OCI-LY7 (cell line): ENCODE measurements around the gene PRR5L. TPM values are rescaled to one million over a fixed set of nuclear protein-coding genes. Genes with fewer than 3 reads are reported as not detected.

ENCODE experiments used
- BruUV-seq: library from RNA; stranded (reverse); fragments of 400-500 nt; replicated peaks from 2 replicates; lab custom pipeline; 2021; lab: Mats Ljungman, UMichigan
- CTCF ChIA-PET: fragments of 300-600 bp; sonication (Branson Sonifier 250); formaldehyde crosslinking; loops from one replicate; lab custom pipeline; 2022; ENCODE audit warnings: antibody characterized with exemption; ENCODE audit not compliant: unreplicated experiment; lab: Charles Lee
- POLR2A ChIA-PET: fragments of 300-600 bp; sonication (Branson Sonifier 250); formaldehyde crosslinking; loops from one replicate; lab custom pipeline; 2022; ENCODE audit warnings: antibody characterized with exemption; lab: Charles Lee
- DNase-seq: peaks from one replicate; pipeline ENCODE4 v3.0.0-alpha.2; 2015; ENCODE audit warnings: low spot score
- H2AFZ ChIP-seq: fragments of 200-600 bp; sonication (generic), shearing (Covaris generic); 2 replicates; pipeline ENCODE4 v1.6.1; 2014; ENCODE audit warnings: mild to moderate bottlenecking, antibody characterized with exemption, low read length, moderate library complexity
- H3K27ac ChIP-seq: fragments of 200-600 bp; sonication (generic); 2 replicates; pipeline ENCODE4 v1.5.1; 2014; ENCODE audit warnings: mixed run types, low read depth, mild to moderate bottlenecking, moderate library complexity, low read length, inconsistent platforms; ENCODE audit not compliant: poor library complexity, severe bottlenecking
- H3K36me3 ChIP-seq: fragments of 200-600 bp; sonication (generic); 2 replicates; pipeline ENCODE4 v1.6.1; 2014; ENCODE audit warnings: mild to moderate bottlenecking, antibody characterized with exemption, low read length, moderate library complexity, mixed read lengths; ENCODE audit not compliant: insufficient read depth
- H3K4me1 ChIP-seq: fragments of 200-600 bp; sonication (generic); 2 replicates; pipeline ENCODE4 v1.5.1; 2014; ENCODE audit warnings: mild to moderate bottlenecking, low read length; ENCODE audit not compliant: insufficient read depth, poor library complexity, severe bottlenecking
- H3K4me2 ChIP-seq: fragments of 200-600 bp; sonication (generic); 2 replicates; pipeline ENCODE4 v1.6.1; 2014; ENCODE audit warnings: mild to moderate bottlenecking, low read length
- H3K4me3 ChIP-seq: fragments of 200-600 bp; sonication (generic); 2 replicates; pipeline ENCODE4 v1.5.1; 2014; ENCODE audit warnings: mild to moderate bottlenecking, low read depth, low read length; ENCODE audit not compliant: poor library complexity, severe bottlenecking
- H3K79me2 ChIP-seq: fragments of 200-600 bp; sonication (generic); 2 replicates; pipeline ENCODE4 v1.6.1; 2016; ENCODE audit warnings: low read depth, mild to moderate bottlenecking, low read length, moderate library complexity, mixed read lengths; ENCODE audit not compliant: insufficient read depth
- H3K9me2 ChIP-seq: fragments of 200-600 bp; sonication (generic); 2 replicates; pipeline ENCODE4 v1.6.1; 2016; ENCODE audit warnings: mild to moderate bottlenecking, low read length, mixed read lengths; ENCODE audit not compliant: insufficient read depth
- H3K9me3 ChIP-seq: fragments of 200-600 bp; sonication (generic); 2 replicates; pipeline ENCODE4 v1.6.1; 2014; ENCODE audit warnings: mild to moderate bottlenecking, mixed run types, low read length, mixed read lengths
- H4K20me1 ChIP-seq: fragments of 200-600 bp; sonication (generic); 2 replicates; pipeline ENCODE4 v1.6.1; 2014; ENCODE audit warnings: mild to moderate bottlenecking, antibody characterized with exemption, low read length, moderate library complexity, mixed read lengths; ENCODE audit not compliant: insufficient read depth
- EZH2phosphoT487 ChIP-seq: fragments of 200-600 bp; sonication (generic); IDR thresholded peaks from 2 replicates; pipeline ENCODE4 v1.6.1; 2018; ENCODE audit warnings: low read depth, borderline replicate concordance, mild to moderate bottlenecking, mixed run types, antibody characterized with exemption, low read length, moderate library complexity, mixed read lengths
- intact Hi-C: fragments of 100-400 bp; cut with micrococcal nuclease; formaldehyde crosslinking; loops from one replicate; pipeline ENCODE4 v1.10.0; 2022; ENCODE audit not compliant: unreplicated experiment
- total RNA-seq, 2 experiments: library from RNA; depleted of rRNA in 1 of 2; stranded (reverse); fragments of >200 nt in 1 of 2; shearing (Covaris generic) in 1 of 2; gene quantifications; 2 replicates each; pipeline ENCODE4 v1.2.3, GENCODE V29; 2014 to 2022
- TF ChIP-seq, protein P1 (sequence below): fragments of 200-600 bp; sonication (generic); conservative IDR thresholded peaks from 2 replicates; pipeline ENCODE4 v1.5.1; 2014; ENCODE audit warnings: mild to moderate bottlenecking, antibody characterized with exemption, low read length, moderate library complexity, mixed read lengths

The PRR5L gene
- total RNA-seq, 2 experiments from 2014 or later = not detected

DNA sequence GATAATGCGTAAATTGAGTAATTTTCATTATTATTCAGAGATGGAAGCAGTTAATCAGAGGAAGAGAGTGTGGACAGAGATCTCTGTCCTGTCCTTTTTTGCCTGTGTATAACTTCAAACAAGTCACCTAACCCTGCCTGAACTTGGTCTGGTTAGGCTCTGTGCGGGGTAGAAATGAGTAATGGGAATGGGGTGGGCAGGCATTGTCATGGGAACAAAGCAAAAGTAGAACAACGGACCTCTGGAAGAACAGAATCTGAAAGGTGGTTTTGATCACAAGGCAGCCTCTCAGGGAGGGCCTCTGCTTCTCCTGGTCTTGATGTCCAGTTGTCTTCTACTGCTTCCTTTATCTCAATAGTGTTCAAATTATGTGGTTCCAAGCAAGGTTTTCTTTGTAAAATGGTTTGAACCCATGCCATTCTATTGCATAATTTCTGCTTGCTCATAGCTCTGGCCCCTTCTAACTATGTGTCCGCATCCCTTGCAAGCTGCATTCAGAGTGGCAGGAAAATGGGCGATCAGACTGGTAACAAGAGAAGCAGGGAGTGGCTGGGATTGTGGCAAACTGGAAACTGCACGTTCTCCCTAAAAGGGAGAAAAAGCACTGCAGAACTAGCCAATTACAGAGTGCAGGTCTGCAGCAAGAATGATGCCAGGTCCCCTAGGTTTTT, 76.1 kb downstream of the PRR5L start:
- no peak overlapping the region for H3K4me2 ChIP-seq
- ChIA-PET POLR2A (no interaction called here), CTCF (no interaction called here)
- H3K4me3 ChIP-seq = no peak overlapping the region
- no peak overlapping the region for H2AFZ ChIP-seq
- no peaks in the 10 kb centered on the region for H3K4me1 ChIP-seq
- no peak for DNase-seq
- TF ChIP-seq EZH2phosphoT487 = no peak
- TF ChIP-seq, protein P1, sequence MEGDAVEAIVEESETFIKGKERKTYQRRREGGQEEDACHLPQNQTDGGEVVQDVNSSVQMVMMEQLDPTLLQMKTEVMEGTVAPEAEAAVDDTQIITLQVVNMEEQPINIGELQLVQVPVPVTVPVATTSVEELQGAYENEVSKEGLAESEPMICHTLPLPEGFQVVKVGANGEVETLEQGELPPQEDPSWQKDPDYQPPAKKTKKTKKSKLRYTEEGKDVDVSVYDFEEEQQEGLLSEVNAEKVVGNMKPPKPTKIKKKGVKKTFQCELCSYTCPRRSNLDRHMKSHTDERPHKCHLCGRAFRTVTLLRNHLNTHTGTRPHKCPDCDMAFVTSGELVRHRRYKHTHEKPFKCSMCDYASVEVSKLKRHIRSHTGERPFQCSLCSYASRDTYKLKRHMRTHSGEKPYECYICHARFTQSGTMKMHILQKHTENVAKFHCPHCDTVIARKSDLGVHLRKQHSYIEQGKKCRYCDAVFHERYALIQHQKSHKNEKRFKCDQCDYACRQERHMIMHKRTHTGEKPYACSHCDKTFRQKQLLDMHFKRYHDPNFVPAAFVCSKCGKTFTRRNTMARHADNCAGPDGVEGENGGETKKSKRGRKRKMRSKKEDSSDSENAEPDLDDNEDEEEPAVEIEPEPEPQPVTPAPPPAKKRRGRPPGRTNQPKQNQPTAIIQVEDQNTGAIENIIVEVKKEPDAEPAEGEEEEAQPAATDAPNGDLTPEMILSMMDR = no peak
- no peak overlapping the region for H3K27ac ChIP-seq
- intact Hi-C loops = no loop called here
- H4K20me1 ChIP-seq = no peaks in the 10 kb centered on the region
- no peaks in the 10 kb centered on the region for H3K36me3 ChIP-seq
- no peaks in the 10 kb centered on the region for H3K9me2 ChIP-seq
- BruUV-seq = no TSS peak
- no peaks in the 10 kb centered on the region for H3K79me2 ChIP-seq
- H3K9me3 ChIP-seq = no peaks in the 10 kb centered on the region

DNA sequence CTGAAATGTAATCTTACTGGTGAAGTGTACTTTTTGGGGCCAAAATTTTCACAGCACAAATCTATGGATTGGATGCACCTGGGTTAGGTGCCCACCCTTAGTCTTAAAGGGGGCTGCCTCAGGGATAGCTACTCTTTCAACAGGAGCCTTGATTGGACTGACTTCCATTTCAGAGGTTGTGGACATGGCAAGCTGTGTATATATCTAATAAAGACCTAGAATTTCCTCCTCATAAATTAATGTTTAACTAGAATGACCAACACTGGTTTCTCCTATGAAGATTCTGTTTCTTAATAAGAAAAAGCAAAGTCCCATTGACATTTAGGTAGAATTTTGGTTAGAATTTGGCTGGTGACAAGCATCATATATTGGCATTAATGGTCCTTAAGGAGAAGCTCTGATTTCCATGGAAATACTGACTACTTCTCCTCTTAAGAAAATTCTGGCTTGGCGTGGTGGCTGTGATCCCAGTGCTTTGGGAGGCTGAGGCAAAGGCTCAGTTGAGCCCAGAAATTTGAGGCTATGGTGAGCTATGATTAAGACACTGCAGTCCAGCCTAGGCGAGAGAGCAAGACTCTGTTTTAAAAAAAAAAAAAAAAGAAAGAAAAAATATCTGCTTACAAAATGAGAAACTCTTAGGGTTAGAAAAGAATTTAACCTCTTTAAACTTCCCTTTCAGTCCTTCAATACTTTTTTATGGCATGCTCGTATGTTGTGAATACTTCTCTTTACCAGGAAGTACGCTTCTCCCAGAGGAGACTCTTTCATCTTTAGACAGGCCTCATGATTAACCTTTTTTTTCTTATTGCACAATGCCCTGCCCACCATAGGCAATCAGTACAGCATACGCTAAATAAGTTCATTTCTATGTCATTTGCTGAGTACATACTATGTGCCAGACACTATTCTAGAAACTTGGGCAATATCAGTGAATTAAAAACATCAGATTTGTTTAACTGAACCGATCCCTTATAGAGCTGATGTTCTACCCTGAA, 77.2 kb downstream of the PRR5L start:
- Histone ChIP-seq H2AFZ (no peak overlapping the region), H3K9me3 (no peaks in the 10 kb centered on the region)

More for the DNA sequence above, 77.2 kb downstream of the PRR5L start:
- H3K27ac ChIP-seq = no peak overlapping the region
- DNase-seq = no peak
- CTCF ChIA-PET = no interaction called here
- no peaks in the 10 kb centered on the region for H4K20me1 ChIP-seq
- intact Hi-C loops = no loop called here
- no peaks in the 10 kb centered on the region for H3K4me1 ChIP-seq
- no peak overlapping the region for H3K4me2 ChIP-seq
- POLR2A ChIA-PET = interaction anchor here (0.6 kb wide), 1 partner anchor 406 kb away, joined by 4 read pairs; no protein-coding TSS in a partner anchor
- H3K79me2 ChIP-seq = no peaks in the 10 kb centered on the region
- H3K4me3 ChIP-seq = no peak overlapping the region
- BruUV-seq = no TSS peak
- H3K9me2 ChIP-seq = no peaks in the 10 kb centered on the region
- no peaks in the 10 kb centered on the region for H3K36me3 ChIP-seq
- no peak for TF ChIP-seq EZH2phosphoT487
- TF ChIP-seq, protein P1 = no peak
